Measurements from ENCODE around the gene NARF. TPM values are rescaled to one million over a fixed set of nuclear protein-coding genes. Genes with fewer than 3 reads are reported as not detected.

NARF gene
- total RNA-seq, 3 donors from 2014 or later = 31.9 to 59.5 (median 44.9) TPM

- H3K36me3 ChIP-seq = peaks cover 11% of the 10 kb centered on the region
- TF ChIP-seq POLR2AphosphoS5 (IDR thresholded peaks at IDR 0.05) = no peak
- TF ChIP-seq, protein P1, sequence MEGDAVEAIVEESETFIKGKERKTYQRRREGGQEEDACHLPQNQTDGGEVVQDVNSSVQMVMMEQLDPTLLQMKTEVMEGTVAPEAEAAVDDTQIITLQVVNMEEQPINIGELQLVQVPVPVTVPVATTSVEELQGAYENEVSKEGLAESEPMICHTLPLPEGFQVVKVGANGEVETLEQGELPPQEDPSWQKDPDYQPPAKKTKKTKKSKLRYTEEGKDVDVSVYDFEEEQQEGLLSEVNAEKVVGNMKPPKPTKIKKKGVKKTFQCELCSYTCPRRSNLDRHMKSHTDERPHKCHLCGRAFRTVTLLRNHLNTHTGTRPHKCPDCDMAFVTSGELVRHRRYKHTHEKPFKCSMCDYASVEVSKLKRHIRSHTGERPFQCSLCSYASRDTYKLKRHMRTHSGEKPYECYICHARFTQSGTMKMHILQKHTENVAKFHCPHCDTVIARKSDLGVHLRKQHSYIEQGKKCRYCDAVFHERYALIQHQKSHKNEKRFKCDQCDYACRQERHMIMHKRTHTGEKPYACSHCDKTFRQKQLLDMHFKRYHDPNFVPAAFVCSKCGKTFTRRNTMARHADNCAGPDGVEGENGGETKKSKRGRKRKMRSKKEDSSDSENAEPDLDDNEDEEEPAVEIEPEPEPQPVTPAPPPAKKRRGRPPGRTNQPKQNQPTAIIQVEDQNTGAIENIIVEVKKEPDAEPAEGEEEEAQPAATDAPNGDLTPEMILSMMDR (IDR thresholded peaks at IDR 0.05) = no peak
- intact Hi-C loops (cut with DNase I; ENCODE audit: low total_unique reads) = no loop called here
Observed at GRCh38 chr17:82463391-82463790, 4.8 kb downstream of the NARF start.

GRCh38 chr17:82463925-82464566 is 5.5 kb downstream of the NARF start:
- Histone ChIP-seq H3K9me3 (no peaks in the 10 kb centered on the region), H3K27ac (peak overlapping the region; percentile 66 to 71), H3K27me3 (no peaks in the 10 kb centered on the region), H3K4me3 (no peak overlapping the region), H3K36me3 (peaks cover 11% of the 10 kb centered on the region), H3K4me1 (peaks cover 0 to 4% of the 10 kb centered on the region in 2 donors)
- DNase-seq (ENCODE audit: low spot score in 2 of 2) = no peak
- TF ChIP-seq POLR2AphosphoS5 (IDR thresholded peaks at IDR 0.05) (no peak), POLR2A (IDR thresholded peaks at IDR 0.05) (no peak)
- TF ChIP-seq, protein P1 (IDR thresholded peaks at IDR 0.05) = no peak
- intact Hi-C loops (cut with DNase I; ENCODE audit: low total_unique reads) = no loop called here

More at GRCh38 chr17:82463391-82463790, 4.8 kb downstream of the NARF start:
- no peak overlapping the region for H3K4me3 ChIP-seq
- no peak for DNase-seq (ENCODE audit: low spot score in 2 of 2)
- H3K9me3 ChIP-seq = no peaks in the 10 kb centered on the region
- H3K27ac ChIP-seq = peak overlapping the region; percentile 66 to 71
- H3K27me3 ChIP-seq = no peaks in the 10 kb centered on the region
- peaks cover 0 to 4% of the 10 kb centered on the region in 2 donors for H3K4me1 ChIP-seq

DNA sequence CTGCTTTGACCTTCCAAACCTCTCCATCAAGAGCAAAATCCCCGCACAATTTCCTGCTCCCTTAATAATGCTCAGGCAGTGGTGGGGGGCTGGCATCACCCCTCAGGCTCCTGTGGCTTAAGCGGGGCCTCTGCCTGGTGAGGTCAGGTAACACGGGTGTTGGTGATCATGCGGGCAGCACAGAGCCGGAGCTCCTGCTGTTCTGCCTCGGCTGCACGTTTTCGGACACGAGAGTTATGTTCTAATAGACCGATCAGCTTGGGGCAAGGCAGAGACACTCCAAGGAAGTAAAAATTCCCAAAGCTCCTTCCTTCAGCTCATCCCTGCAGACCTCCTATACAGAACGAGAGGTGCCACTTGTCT is 6.0 kb downstream of the NARF start:
- TF ChIP-seq POLR2A (IDR thresholded peaks at IDR 0.05) (no peak), POLR2AphosphoS5 (IDR thresholded peaks at IDR 0.05) (no peak)
- TF ChIP-seq, protein P1 (IDR thresholded peaks at IDR 0.05) = no peak
- no peaks in the 10 kb centered on the region for H3K9me3 ChIP-seq
- H3K4me3 ChIP-seq = no peak overlapping the region
- intact Hi-C loops (cut with DNase I; ENCODE audit: low total_unique reads) = no loop called here
- no peaks in the 10 kb centered on the region for H3K27me3 ChIP-seq
- DNase-seq (ENCODE audit: low spot score in 2 of 2) = no peak
- peak overlapping the region; percentile 35 to 36 for H3K27ac ChIP-seq
- H3K4me1 ChIP-seq = peaks cover 0 to under 1% of the 10 kb centered on the region in 2 donors
- H3K36me3 ChIP-seq = peaks cover 11% of the 10 kb centered on the region

- H3K27me3 ChIP-seq = no peaks in the 10 kb centered on the region
- intact Hi-C loops (cut with DNase I; ENCODE audit: low total_unique reads) = no loop called here
- no peaks in the 10 kb centered on the region for H3K9me3 ChIP-seq
- no peaks in the 10 kb centered on the region for H3K4me1 ChIP-seq
- peaks cover 11% of the 10 kb centered on the region for H3K36me3 ChIP-seq
- no peak for DNase-seq (ENCODE audit: low spot score in 2 of 2)
- no peak overlapping the region for H3K4me3 ChIP-seq
- peak overlapping the region; percentile 35 to 36 for H3K27ac ChIP-seq
- TF ChIP-seq, protein P1 (IDR thresholded peaks at IDR 0.05) = no peak
- TF ChIP-seq POLR2AphosphoS5 (IDR thresholded peaks at IDR 0.05) (no peak), POLR2A (IDR thresholded peaks at IDR 0.05) (no peak)
Observed at GRCh38 chr17:82465023-82465603, 6.6 kb downstream of the NARF start.

DNA sequence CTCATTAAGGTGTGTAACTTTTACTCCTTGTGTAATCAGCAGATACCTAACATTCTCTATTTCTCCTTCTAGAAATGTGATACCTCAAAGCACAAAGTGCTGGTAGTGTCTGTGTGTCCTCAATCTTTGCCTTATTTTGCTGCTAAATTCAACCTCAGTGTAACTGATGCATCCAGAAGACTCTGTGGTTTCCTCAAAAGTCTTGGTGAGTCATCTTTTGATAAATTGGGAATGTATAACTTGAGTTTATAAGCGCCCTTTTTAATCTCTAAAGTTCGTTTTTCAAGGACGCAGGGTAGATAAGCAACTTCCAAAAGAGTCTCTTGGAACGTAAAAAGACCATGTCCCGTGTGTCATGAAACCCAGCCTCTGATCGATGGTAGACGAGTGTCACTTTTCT is 10.2 kb downstream of the NARF start:
- intact Hi-C loops (cut with DNase I; ENCODE audit: low total_unique reads) = no loop called here
- DNase-seq (ENCODE audit: low spot score in 2 of 2) = no peak
- peaks cover 11% of the 10 kb centered on the region for H3K36me3 ChIP-seq
- no peak overlapping the region for H3K27ac ChIP-seq
- no peaks in the 10 kb centered on the region for H3K9me3 ChIP-seq
- H3K4me1 ChIP-seq = no peaks in the 10 kb centered on the region
- TF ChIP-seq POLR2A (IDR thresholded peaks at IDR 0.05) (no peak), POLR2AphosphoS5 (IDR thresholded peaks at IDR 0.05) (no peak)
- TF ChIP-seq, protein P1 (IDR thresholded peaks at IDR 0.05) = no peak
- H3K4me3 ChIP-seq = no peak overlapping the region
- H3K27me3 ChIP-seq = no peaks in the 10 kb centered on the region

All from breast epithelium (tissue), 4 donors.